KOPT-K1 (cell line): ENCODE results near the gene CCDC15.

Experiments used
- H3K27ac ChIP-seq: fragments of 200-600 bp; sonication (generic); 2 replicates; pipeline ENCODE4 v1.5.1; 2016; ENCODE audit warnings: antibody characterized with exemption, mild to moderate bottlenecking, low read depth, low read length; ENCODE audit not compliant: poor library complexity, severe bottlenecking
- H3K36me3 ChIP-seq: fragments of 200-600 bp; sonication (generic); 2 replicates; pipeline ENCODE4 v1.5.1; 2017; ENCODE audit warnings: antibody characterized with exemption, mild to moderate bottlenecking, low read length, moderate library complexity; ENCODE audit not compliant: insufficient read depth
- H3K9me3 ChIP-seq: fragments of 200-600 bp; sonication (generic); 2 replicates; pipeline ENCODE4 v1.5.1; 2017; ENCODE audit warnings: antibody characterized with exemption, low read length, mild to moderate bottlenecking; ENCODE audit not compliant: insufficient read depth, poor library complexity, severe bottlenecking

Gene CCDC15

DNA sequence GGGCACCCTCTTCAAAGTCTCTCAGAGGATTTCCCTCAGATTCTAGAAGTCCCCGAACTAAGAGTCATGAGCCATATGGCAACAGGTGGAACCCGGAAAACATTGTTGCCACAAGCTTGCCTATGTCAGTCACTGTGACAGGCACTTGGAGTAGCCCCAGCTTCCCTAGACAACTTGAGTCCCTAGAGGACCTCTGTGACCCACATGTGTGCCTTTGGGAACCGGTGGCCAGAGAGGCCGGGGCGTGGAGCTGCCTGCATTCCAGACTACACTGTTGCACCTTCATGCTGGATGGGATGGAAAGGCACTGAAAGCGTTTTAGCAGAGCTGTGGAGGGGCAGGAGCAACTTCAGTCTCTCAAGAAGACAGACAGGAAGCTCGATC is 121.2 kb downstream of the CCDC15 start:
- H3K27ac ChIP-seq = no peak overlapping the region
- no peaks in the 10 kb centered on the region for H3K36me3 ChIP-seq

DNA sequence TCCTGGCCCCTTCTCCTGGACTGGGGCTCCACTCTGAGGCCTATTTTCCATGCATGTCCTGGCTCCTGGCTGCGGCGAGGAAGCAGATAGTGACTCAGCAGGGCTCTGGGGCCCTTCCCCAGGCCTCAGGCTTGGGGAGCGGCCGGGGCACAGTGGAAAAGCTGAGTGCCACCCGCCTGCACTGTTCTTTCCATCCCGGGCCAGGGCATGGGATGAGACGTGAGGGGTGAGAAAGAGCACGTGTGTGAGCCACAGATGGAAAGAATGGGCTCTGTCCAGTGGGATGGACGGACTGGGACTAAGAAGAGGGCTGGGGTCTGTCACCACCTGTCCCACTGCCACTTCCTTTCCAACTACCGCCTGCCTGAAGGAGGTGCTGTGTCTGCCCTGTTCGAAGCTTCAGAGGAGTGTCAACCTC is 121.9 kb downstream of the CCDC15 start:
- Histone ChIP-seq H3K36me3 (no peaks in the 10 kb centered on the region), H3K9me3 (no peaks in the 10 kb centered on the region), H3K27ac (no peak overlapping the region)

More for the DNA sequence above, 121.2 kb downstream of the CCDC15 start:
- H3K9me3 ChIP-seq = no peaks in the 10 kb centered on the region

DNA sequence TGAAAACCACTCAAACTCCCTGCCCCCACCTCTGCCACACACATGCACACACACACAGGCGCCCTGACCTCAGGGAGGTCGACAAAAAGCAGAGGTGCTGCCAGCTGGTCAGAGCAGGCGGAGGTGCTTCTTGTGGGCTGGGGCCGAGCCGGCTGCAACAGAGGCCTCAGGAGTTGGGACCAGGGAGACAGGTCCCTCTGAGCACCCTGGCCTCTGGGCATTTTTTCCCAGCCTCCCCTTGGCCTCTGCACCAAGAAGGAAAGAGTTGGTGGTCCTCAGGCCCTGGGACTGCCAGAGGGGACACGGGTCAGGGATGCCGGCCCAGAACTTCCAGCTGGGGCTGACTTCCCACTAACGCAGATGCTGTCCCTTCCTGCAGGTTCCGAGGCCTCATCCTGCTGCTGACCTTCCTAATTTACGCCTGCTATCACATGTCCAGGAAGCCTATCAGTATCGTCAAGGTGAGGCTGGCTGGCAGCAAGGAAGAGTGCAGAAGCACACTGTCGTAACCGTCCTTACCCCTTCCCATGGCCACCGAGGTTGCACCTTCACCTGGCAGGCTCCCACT is 122.5 kb downstream of the CCDC15 start:
- Histone ChIP-seq H3K9me3 (no peaks in the 10 kb centered on the region), H3K36me3 (no peaks in the 10 kb centered on the region), H3K27ac (no peak overlapping the region)

DNA sequence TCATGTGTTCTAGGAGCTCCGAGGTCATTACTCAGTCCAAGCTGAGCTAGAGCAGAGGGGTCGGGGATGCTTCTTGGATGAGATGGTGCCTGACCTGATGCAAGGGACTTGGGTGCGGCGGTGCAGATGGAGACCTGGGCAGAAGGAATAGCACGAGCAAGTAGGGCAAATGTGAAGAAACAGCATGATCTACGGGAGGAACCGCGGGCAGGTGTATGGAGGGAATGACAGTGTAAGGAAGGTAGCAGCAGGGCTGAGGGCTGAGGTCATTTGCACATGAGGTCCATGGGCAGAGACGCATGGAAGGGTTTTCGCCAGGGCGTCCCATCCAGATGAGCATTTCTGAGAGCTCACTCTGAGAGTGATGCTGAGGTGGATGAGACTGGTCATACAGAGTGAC is 124.0 kb downstream of the CCDC15 start:
- no peak overlapping the region for H3K27ac ChIP-seq
- no peaks in the 10 kb centered on the region for H3K9me3 ChIP-seq
- H3K36me3 ChIP-seq = no peaks in the 10 kb centered on the region

DNA sequence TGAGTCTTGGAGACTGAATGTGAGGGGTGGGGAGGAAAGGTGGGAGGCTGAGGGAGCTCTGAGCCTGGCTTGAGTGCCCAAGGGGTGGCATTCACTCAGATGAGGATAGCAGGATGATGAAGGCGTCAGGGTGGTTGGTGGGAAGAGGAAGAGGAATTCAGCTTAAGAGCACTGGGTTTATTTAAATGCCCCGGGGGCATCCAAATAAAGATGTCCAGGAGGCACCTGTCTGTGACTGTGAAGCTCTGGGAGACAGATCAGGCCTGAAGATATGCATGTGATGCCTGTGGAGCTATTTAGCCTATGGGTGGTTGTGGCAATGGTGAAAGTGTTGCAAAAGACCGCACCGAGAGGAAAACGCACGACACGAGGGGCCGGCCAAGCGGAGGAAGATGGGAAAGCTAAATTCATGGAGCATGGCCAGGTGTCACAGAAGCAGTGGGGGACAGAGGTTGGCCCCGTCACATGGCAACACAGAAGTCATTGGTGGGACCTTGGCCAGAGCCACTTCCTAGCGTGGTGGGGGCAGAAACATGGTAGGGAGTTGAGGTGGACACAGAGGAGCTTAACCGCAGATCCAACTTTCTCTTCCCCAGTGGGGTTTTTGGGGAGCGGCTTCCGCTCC is 124.6 kb downstream of the CCDC15 start:
- Histone ChIP-seq H3K9me3 (no peaks in the 10 kb centered on the region), H3K36me3 (no peaks in the 10 kb centered on the region), H3K27ac (no peak overlapping the region)

DNA sequence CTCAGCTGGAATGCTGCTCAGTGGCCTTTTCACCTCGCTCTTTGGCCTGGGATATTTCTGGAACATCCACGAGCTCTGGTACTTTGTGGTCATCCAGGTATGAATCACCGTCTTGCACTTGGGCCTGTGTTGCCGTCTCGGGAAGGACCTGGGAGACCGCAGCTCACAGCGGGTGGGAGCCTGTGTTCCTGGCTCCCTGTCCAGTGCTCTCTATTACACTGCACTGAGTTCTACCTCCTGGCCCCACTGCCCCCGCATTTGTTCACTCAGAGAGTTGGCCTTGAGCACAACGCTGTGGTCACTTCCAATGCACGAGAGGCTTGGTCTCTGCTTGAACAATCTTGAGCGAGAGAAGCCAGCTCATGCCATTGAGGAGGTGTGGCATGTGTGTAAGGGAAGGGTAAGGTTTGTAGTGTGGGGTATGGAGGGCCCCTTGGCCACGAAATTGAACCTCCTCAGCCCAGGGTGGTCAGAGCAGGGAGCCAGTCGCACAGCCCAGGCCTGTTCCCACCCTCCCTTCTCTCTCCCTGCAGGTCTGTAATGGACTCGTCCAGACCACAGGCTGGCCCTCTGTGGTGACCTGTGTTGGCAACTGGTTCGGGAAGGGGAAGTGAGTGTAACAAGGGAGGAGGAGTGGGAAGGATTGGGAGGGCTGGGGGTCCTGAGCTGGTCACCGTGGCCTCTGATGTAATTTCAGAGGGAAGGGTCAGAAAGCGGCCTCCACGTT is 125.3 kb downstream of the CCDC15 start:
- no peak overlapping the region for H3K27ac ChIP-seq

DNA sequence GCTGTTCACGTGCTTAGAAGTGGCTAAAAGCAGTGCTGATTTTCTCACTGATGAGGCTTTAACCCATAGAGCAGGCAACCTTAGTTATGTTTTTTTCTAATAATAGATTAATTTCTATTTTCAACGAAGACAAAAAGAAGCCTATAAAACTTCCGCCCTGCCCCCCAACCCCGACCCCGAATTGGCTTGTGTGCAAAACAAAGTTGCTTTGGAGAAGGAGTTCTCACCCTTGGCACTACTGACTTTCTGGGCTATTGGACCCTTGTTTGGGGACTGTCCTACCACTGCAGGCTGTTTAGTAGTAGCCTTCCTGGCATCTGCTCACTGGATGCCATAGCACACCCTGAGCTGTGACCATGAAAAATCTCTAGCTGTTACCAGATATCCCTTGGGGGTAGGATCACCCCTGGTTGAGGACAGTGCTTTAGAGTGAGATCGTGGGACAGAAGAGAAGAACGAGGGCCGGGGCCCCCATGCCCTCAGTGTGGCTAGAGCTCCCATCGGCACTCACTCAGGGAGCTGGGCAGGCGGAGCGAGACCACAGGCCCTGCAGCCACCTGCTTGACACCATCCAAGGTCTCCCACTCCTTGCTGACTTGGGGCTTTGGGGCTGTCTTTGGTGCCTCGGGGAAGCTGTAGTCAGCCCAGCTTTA is 126.0 kb downstream of the CCDC15 start:
- Histone ChIP-seq H3K36me3 (no peaks in the 10 kb centered on the region), H3K27ac (no peak overlapping the region)

More for the DNA sequence above, 125.3 kb downstream of the CCDC15 start:
- Histone ChIP-seq H3K36me3 (no peaks in the 10 kb centered on the region), H3K9me3 (no peaks in the 10 kb centered on the region)

DNA sequence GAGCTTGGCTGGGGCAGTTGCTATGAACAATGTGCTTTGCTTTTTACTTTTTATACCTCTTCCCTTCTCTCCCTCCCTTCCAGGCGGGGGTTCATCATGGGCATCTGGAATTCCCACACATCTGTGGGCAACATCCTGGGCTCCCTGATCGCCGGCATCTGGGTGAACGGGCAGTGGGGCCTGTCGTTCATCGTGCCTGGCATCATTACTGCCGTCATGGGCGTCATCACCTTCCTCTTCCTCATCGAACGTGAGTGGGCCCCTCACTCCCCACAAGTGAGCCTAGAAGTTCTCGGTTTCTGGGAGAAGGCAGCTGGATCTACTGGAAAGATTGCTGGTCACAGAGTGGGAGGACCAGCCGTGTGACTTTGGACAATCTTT is 126.5 kb downstream of the CCDC15 start:
- no peak overlapping the region for H3K27ac ChIP-seq
- no peaks in the 10 kb centered on the region for H3K9me3 ChIP-seq
- H3K36me3 ChIP-seq = no peaks in the 10 kb centered on the region

More for the DNA sequence above, 126.0 kb downstream of the CCDC15 start:
- H3K9me3 ChIP-seq = no peaks in the 10 kb centered on the region

DNA sequence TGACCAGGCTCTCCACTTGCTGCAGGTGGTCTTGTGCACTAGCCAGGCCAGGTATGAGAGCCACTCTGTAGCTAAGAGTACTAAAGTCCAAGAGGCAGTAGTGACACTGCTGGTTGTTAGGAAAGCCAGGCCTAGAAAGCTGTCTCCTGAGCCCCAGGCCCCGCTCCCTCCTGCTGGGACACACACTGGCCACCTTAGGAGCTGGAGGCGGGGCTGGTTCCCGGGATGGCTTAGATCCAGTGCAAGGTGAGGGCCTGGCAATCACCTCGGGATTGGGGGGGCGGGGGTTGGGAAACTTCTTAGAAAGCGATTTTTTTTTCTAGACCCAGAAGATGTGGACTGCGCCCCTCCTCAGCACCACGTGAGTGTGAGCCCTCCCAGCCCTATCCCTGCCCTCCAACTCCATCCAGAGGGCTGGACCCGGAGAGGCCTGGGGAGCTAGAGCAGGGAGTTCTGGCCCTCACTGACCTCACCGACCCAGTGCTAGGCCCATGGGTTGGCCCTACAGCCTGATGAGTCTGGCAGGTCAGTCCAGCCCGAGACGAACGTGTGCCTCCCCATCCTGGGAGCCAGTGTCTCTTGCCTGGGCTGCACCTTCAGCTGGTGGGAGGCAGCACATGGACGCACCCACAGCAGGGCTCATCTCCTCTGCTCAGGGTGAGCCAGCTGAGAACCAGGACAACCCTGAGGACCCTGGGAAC is 127.2 kb downstream of the CCDC15 start:
- H3K36me3 ChIP-seq = no peaks in the 10 kb centered on the region
- no peaks in the 10 kb centered on the region for H3K9me3 ChIP-seq
- H3K27ac ChIP-seq = no peak overlapping the region

DNA sequence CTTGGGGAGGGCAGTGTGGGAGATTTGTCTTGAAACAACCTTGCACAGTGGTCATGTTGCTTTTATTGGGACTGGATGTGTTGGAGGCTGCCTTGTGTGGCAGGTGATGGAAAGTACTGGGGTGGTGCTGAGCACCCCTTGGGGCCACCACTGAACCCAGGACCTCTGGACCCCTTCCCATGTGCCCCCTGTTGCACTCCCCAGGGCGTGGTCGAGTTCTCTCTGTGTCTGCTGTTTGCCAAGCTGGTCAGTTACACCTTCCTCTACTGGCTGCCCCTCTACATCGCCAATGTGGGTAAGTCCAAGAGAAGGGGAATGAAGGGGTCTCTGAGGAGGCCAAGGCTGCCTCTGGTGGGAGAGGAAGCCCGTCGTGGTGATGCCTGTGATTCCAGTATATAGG is 128.0 kb downstream of the CCDC15 start:
- H3K9me3 ChIP-seq = no peaks in the 10 kb centered on the region
- H3K36me3 ChIP-seq = no peaks in the 10 kb centered on the region
- H3K27ac ChIP-seq = no peak overlapping the region

DNA sequence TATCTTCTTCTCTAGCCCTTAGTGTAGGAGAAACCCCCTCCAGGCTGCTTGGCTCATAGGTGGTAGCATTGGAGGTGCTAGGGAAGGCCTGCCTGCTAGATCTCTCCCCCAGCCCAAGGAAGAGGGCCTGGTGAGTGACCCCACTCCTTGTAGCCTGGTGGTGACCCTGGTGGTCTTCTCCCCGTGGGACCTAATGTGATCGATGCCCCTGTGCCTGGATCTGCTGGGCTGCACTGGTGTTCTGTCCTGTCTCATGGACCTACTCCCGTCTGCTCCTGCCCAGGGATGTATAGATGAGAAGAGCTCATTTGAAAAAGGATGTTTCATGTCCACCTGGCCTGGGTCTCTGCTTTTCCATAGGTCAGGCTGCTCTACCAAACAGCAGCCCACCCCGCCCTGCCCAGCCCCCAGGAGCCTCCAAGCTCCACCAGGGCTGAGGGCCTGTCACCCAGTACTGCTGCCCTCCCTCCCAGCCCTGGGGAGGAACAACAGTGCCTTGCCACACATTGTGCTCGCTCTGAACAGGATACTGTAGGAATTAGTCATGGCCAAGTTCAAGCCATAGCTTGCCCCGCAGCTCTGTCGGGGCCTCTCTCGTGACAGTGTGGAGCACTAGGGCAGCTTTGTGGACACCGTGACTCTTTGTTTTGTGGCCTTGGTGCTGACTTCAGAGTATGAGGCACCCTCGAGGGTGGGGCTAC is 128.8 kb downstream of the CCDC15 start:
- Histone ChIP-seq H3K27ac (no peak overlapping the region), H3K36me3 (no peaks in the 10 kb centered on the region), H3K9me3 (no peaks in the 10 kb centered on the region)

DNA sequence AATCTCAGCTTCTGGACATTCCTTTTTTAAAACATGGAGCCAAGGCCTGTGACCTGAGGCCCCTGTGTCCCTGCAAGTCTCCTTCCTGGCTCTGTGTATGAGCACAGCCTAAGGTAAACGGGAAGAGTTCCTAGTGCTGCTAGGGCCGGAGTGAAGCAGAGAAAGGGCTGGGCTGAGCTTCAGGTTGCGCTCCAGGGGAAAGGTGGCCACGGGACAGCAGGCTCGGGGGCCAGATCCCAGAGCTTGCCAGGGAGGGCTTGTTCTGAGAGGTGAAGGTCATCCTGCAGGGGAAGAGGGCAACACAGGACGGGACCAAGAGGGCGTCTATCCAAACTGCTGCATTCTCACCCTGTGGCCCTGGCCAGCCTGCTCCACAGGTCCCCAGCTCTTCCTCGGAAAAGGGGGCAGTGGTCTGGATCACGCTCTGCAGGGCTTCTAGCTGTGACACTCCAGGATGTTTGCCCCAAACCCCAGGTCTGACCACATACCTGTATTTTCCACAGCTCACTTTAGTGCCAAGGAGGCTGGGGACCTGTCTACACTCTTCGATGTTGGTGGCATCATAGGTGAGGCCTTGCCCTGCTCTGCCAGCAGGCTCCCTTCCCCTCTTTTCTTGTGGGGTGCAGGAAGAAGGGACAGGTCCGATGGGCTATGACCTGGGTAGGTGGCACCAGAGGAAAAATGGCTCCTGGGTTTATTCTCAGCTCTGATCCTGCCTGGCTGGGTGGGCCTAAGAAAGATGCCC is 129.5 kb downstream of the CCDC15 start:
- no peak overlapping the region for H3K27ac ChIP-seq
- no peaks in the 10 kb centered on the region for H3K9me3 ChIP-seq
- H3K36me3 ChIP-seq = no peaks in the 10 kb centered on the region

DNA sequence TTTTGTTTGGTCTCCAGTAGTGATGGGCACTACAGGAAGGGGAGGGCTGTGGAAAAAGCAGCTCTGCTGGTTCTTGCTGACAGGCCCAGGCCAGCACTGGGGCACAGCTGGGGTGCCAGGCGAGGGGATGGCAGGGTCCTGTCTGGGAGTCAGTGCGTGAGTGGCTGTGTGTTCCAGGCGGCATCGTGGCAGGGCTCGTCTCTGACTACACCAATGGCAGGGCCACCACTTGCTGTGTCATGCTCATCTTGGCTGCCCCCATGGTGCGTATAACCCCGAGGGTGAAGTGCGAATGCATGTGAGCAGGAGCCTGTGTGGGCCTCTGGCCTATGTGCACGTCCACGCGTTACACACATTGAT is 130.0 kb downstream of the CCDC15 start:
- Histone ChIP-seq H3K9me3 (no peaks in the 10 kb centered on the region), H3K36me3 (no peaks in the 10 kb centered on the region), H3K27ac (no peak overlapping the region)

DNA sequence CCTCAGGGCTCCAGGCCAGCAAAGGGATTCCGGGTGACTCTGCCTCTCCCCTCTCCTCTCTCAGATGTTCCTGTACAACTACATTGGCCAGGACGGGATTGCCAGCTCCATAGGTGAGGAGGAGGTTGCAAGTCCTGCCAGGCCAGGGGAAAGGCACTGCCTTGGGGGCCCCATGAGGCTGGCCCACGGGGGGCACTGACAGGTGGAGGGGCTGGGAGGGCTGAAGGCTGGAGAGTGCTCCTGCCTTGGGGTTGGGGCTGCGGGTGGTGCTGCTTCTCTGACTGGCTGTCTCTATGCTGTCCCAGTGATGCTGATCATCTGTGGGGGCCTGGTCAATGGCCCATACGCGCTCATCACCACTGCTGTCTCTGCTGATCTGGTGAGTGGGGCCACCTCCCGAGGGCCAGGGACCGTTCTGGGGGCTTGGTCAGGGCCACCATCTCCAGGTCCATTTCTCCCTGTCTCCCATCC is 130.8 kb downstream of the CCDC15 start:
- Histone ChIP-seq H3K36me3 (no peaks in the 10 kb centered on the region), H3K9me3 (no peaks in the 10 kb centered on the region), H3K27ac (no peak overlapping the region)
